Measurements from ENCODE around the gene VAV3. TPM values are rescaled to one million over a fixed set of nuclear protein-coding genes. Genes with fewer than 3 reads are reported as not detected.

The VAV3 gene
- total RNA-seq, 4 donors from 2014 or later, result 0.33 to 12.1 (median 0.47) TPM

GRCh38 chr1:107600607-107601160, 364.3 kb downstream of the VAV3 start:
- TF ChIP-seq POLR2A (IDR thresholded peaks at IDR 0.05) (no peak), CTCF (IDR thresholded peaks at IDR 0.05 in 4 of 5, conservative IDR thresholded peaks at IDR 0.05 in 1 of 5) (no peak)
- intact Hi-C loops (cut with DNase I; ENCODE audit: low total_unique reads), result no loop called here

GRCh38 chr1:107599220-107599619, 365.8 kb downstream of the VAV3 start:
- Histone ChIP-seq H3K9me3 (no peaks in the 10 kb centered on the region), H3K27ac (no peak overlapping the region), H3K4me1 (no peaks in the 10 kb centered on the region), H3K36me3 (no peaks in the 10 kb centered on the region), H3K27me3 (no peaks in the 10 kb centered on the region), H3K4me3 (no peak overlapping the region)
- intact Hi-C loops (cut with DNase I; ENCODE audit: low total_unique reads), result no loop called here
- TF ChIP-seq CTCF (IDR thresholded peaks at IDR 0.05 in 4 of 5, conservative IDR thresholded peaks at IDR 0.05 in 1 of 5) (no peak), POLR2A (IDR thresholded peaks at IDR 0.05) (no peak)
- ATAC-seq (no peak), DNase-seq (no peak)
- in situ Hi-C loops (cut with MboI; ENCODE audit: low sequenced_read_pairs in 4 of 4), result no loop called here

More at GRCh38 chr1:107600607-107601160, 364.3 kb downstream of the VAV3 start:
- no peaks in the 10 kb centered on the region for H3K9me3 ChIP-seq
- in situ Hi-C loops (cut with MboI; ENCODE audit: low sequenced_read_pairs in 4 of 4), result no loop called here
- DNase-seq (no peak), ATAC-seq (no peak)
- H3K4me1 ChIP-seq, result no peaks in the 10 kb centered on the region
- no peaks in the 10 kb centered on the region for H3K27me3 ChIP-seq
- no peaks in the 10 kb centered on the region for H3K36me3 ChIP-seq
- H3K27ac ChIP-seq, result no peak overlapping the region
- H3K4me3 ChIP-seq, result no peak overlapping the region

- H3K4me3 ChIP-seq, result no peak overlapping the region
- in situ Hi-C loops (cut with MboI; ENCODE audit: low sequenced_read_pairs in 4 of 4) (no loop called here), intact Hi-C loops (cut with DNase I; ENCODE audit: low total_unique reads) (no loop called here)
- DNase-seq, result no peak
- no peak for TF ChIP-seq CTCF (IDR thresholded peaks at IDR 0.05 in 4 of 5, conservative IDR thresholded peaks at IDR 0.05 in 1 of 5)
- TF ChIP-seq POLR2A (IDR thresholded peaks at IDR 0.05), result no peak
- no peak overlapping the region for H3K27ac ChIP-seq
- H3K27me3 ChIP-seq, result no peaks in the 10 kb centered on the region
- no peaks in the 10 kb centered on the region for H3K36me3 ChIP-seq
- ATAC-seq, result no peak
- H3K9me3 ChIP-seq, result no peaks in the 10 kb centered on the region
- H3K4me1 ChIP-seq, result no peaks in the 10 kb centered on the region
Observed at GRCh38 chr1:107597290-107597689, 367.7 kb downstream of the VAV3 start.

GRCh38 chr1:107594536-107594935, 370.4 kb downstream of the VAV3 start:
- H3K9me3 ChIP-seq, result no peaks in the 10 kb centered on the region
- no peaks in the 10 kb centered on the region for H3K4me1 ChIP-seq
- no peak for DNase-seq
- no peak for TF ChIP-seq CTCF (IDR thresholded peaks at IDR 0.05 in 4 of 5, conservative IDR thresholded peaks at IDR 0.05 in 1 of 5)
- TF ChIP-seq POLR2A (IDR thresholded peaks at IDR 0.05), result no peak
- H3K36me3 ChIP-seq, result no peaks in the 10 kb centered on the region
- no peaks in the 10 kb centered on the region for H3K27me3 ChIP-seq
- intact Hi-C loops (cut with DNase I; ENCODE audit: low total_unique reads), result no loop called here
- no peak for ATAC-seq
- H3K4me3 ChIP-seq, result no peak overlapping the region
- no peak overlapping the region for H3K27ac ChIP-seq
- in situ Hi-C loops (cut with MboI; ENCODE audit: low sequenced_read_pairs in 4 of 4), result no loop called here

Measured in gastrocnemius medialis (tissue), 4 donors.